Gastroesophageal sphincter (tissue), 4 donors: ENCODE measurements around the gene SENP2. TPM values are rescaled to one million over a fixed set of nuclear protein-coding genes. Genes with fewer than 3 reads are reported as not detected.

Experiments used
- ATAC-seq: fragments of 150-250 bp; one replicate; pipeline ENCODE4 v1.9.1; 2016; ENCODE audit warnings: mild to moderate bottlenecking, moderate library complexity
- H3K27ac ChIP-seq, 4 donors: fragments of 200-600 bp; sonication (generic) in 3 of 4; 1 replicate in 3 of 4; 2 replicates in 1 of 4; pipeline ENCODE4 v1.5.1; 2016 to 2019
- H3K27me3 ChIP-seq: fragments of 200-600 bp; sonication (generic); one replicate; pipeline ENCODE4 v1.5.1; 2019
- H3K36me3 ChIP-seq, 2 donors: fragments of 200-600 bp; sonication (generic); one replicate each; pipeline ENCODE4 v1.5.1; 2019; ENCODE audit warnings: control low read depth in 1 of 2
- H3K4me1 ChIP-seq, 3 donors: fragments of 200-600 bp; sonication (generic); 1 replicate in 2 of 3; 2 replicates in 1 of 3; pipeline ENCODE4 v1.5.1; 2016 to 2019; ENCODE audit warnings: control low read depth in 2 of 3
- H3K4me3 ChIP-seq, 2 donors: fragments of 200-600 bp; sonication (generic); one replicate each; pipeline ENCODE4 v1.5.1; 2019; ENCODE audit warnings: mild to moderate bottlenecking in 1 of 2, moderate library complexity in 1 of 2
- H3K9me3 ChIP-seq, 3 donors: fragments of 200-600 bp; sonication (generic); one replicate each; pipeline ENCODE4 v1.5.1; 2017 to 2019; ENCODE audit warnings: control low read depth in 2 of 3
- CTCF ChIP-seq, 4 experiments: fragments of 200-600 bp in 2 of 4; fragments of 450-650 bp in 2 of 4; sonication (generic) in 1 of 4; IDR thresholded peaks; one replicate each; pipeline ENCODE4 v1.5.1; 2017 to 2019; ENCODE audit warnings: antibody characterized with exemption in 4 of 4, mild to moderate bottlenecking in 2 of 4, moderate library complexity in 2 of 4
- EP300 ChIP-seq: sonication (generic); formaldehyde crosslinking; IDR thresholded peaks from one replicate; pipeline ENCODE4 v1.6.1; 2017; ENCODE audit warnings: antibody characterized with exemption, mild to moderate bottlenecking
- POLR2A ChIP-seq, 2 donors: fragments of 450-650 bp; IDR thresholded peaks; one replicate each; pipeline ENCODE4 v1.6.1; 2017; ENCODE audit warnings: antibody characterized with exemption in 2 of 2, mild to moderate bottlenecking in 2 of 2, moderate library complexity in 1 of 2
- POLR2AphosphoS5 ChIP-seq: sonication (generic); formaldehyde crosslinking; IDR thresholded peaks from one replicate; pipeline ENCODE4 v1.6.1; 2017; ENCODE audit warnings: antibody characterized with exemption
- WGBS, 2 donors: methylation state at CpG; one replicate each; pipeline ENCODE4 v1.1.5; 2018; ENCODE audit warnings: low coverage in 1 of 2; 5-methylcytosine and 5-hydroxymethylcytosine counted together
- total RNA-seq, 4 donors: library from RNA; depleted of rRNA; stranded (reverse); fragments of >200 nt; gene quantifications; one replicate each; pipeline ENCODE4 v1.1.0, GENCODE V29; 2016

SENP2 gene
- total RNA-seq, 4 donors from 2014 or later = 25.8 to 51.2 (median 40.2) TPM

- no peak overlapping the region for H3K27ac ChIP-seq
- no peaks in the 10 kb centered on the region for H3K9me3 ChIP-seq
- no peak for TF ChIP-seq POLR2AphosphoS5
- TF ChIP-seq POLR2A (IDR thresholded peaks at IDR 0.05) = no peak
- TF ChIP-seq CTCF (IDR thresholded peaks at IDR 0.05) = no peak
- peaks cover 0 to 13% (median 0%) of the 10 kb centered on the region in 3 donors for H3K4me1 ChIP-seq
- H3K4me3 ChIP-seq = no peak overlapping the region
- H3K36me3 ChIP-seq = peaks cover 0 to 9% of the 10 kb centered on the region in 2 donors
- no peak for ATAC-seq
- peaks cover 9% of the 10 kb centered on the region for H3K27me3 ChIP-seq
- WGBS, 2 donors = 93 to 100% methylated on average over 3 of the region's 4 CpGs
Measured at GRCh38 chr3:185648396-185648795, 62.3 kb downstream of the SENP2 start.

- H3K4me1 ChIP-seq = peaks cover 0 to 13% (median 0%) of the 10 kb centered on the region in 3 donors
- 70 to 100% methylated on average over 1 to 2 of the region's 10 CpGs for WGBS, 2 donors
- H3K4me3 ChIP-seq = no peak overlapping the region
- ATAC-seq = no peak
- H3K36me3 ChIP-seq = peaks cover 0 to 9% of the 10 kb centered on the region in 2 donors
- no peaks in the 10 kb centered on the region for H3K9me3 ChIP-seq
- no peak overlapping the region for H3K27ac ChIP-seq
- TF ChIP-seq EP300 = no peak
- no peak for TF ChIP-seq POLR2A (IDR thresholded peaks at IDR 0.05)
- no peak for TF ChIP-seq POLR2AphosphoS5
- no peak for TF ChIP-seq CTCF (IDR thresholded peaks at IDR 0.05)
- peaks cover 9% of the 10 kb centered on the region for H3K27me3 ChIP-seq
Measured at GRCh38 chr3:185649414-185649813, 63.3 kb downstream of the SENP2 start.

GRCh38 chr3:185651971-185652370, 65.9 kb downstream of the SENP2 start:
- TF ChIP-seq EP300 (no peak), POLR2AphosphoS5 (no peak), CTCF (IDR thresholded peaks at IDR 0.05) (no peak), POLR2A (IDR thresholded peaks at IDR 0.05) (no peak)
- Histone ChIP-seq H3K9me3 (no peaks in the 10 kb centered on the region), H3K36me3 (no peaks in the 10 kb centered on the region), H3K27me3 (no peaks in the 10 kb centered on the region), H3K27ac (peak overlapping the region in 1 of 4 donors; percentile 31), H3K4me1 (peaks cover 2 to 20% (median 13%) of the 10 kb centered on the region in 3 donors), H3K4me3 (no peak overlapping the region)
- ATAC-seq = no peak
- WGBS, 2 donors = 96% methylated on average over 6 of the region's 9 CpGs; no CpG with 5 or more reads in 1 of the 2 donors

- Histone ChIP-seq H3K27me3 (no peaks in the 10 kb centered on the region), H3K36me3 (no peaks in the 10 kb centered on the region), H3K4me3 (no peak overlapping the region), H3K27ac (peak overlapping the region in 2 of 4 donors; percentile 85 to 91), H3K9me3 (no peaks in the 10 kb centered on the region), H3K4me1 (peaks cover 4 to 42% (median 28%) of the 10 kb centered on the region in 3 donors)
- no peak for TF ChIP-seq CTCF (IDR thresholded peaks at IDR 0.05)
- TF ChIP-seq EP300 = no peak
- no peak for TF ChIP-seq POLR2A (IDR thresholded peaks at IDR 0.05)
- no peak for TF ChIP-seq POLR2AphosphoS5
- WGBS, 2 donors = 100% methylated on average over 3 of the region's 12 CpGs; no CpG with 5 or more reads in 1 of the 2 donors
- ATAC-seq = no peak
Measured at GRCh38 chr3:185653949-185654757, 68.1 kb downstream of the SENP2 start.

GRCh38 chr3:185654758-185655145, 68.7 kb downstream of the SENP2 start:
- no peak for TF ChIP-seq POLR2A (IDR thresholded peaks at IDR 0.05)
- TF ChIP-seq CTCF (IDR thresholded peaks at IDR 0.05) = no peak
- no peak for TF ChIP-seq POLR2AphosphoS5
- TF ChIP-seq EP300 = no peak
- Histone ChIP-seq H3K4me3 (no peak overlapping the region), H3K36me3 (no peaks in the 10 kb centered on the region), H3K27ac (peak overlapping the region in 2 of 4 donors; percentile 85 to 91), H3K27me3 (no peaks in the 10 kb centered on the region), H3K9me3 (no peaks in the 10 kb centered on the region), H3K4me1 (peaks cover 4 to 48% (median 31%) of the 10 kb centered on the region in 3 donors)
- WGBS, 2 donors = 92% methylated on average over 2 of the region's 2 CpGs; no CpG with 5 or more reads in 1 of the 2 donors
- no peak for ATAC-seq
